IMR-90 (cell line): ENCODE data around the gene USP47. TPM values are rescaled to one million over a fixed set of nuclear protein-coding genes. Genes with fewer than 3 reads are reported as not detected.

Source experiments
- ATAC-seq: fragments of 200-7000 bp; cut with Tn5 transposase; 2 replicates; pipeline ENCODE4 v1.9.1; 2020; ENCODE audit warnings: low read depth, mild to moderate bottlenecking, moderate library complexity
- BruUV-seq: library from RNA; stranded (reverse); fragments of 400-500 nt; replicated peaks from 2 replicates; lab custom pipeline; 2021; lab: Mats Ljungman, UMichigan
- CTCF ChIA-PET: fragments of 300-600 bp; formaldehyde crosslinking; extraction: SDS; loops from one replicate; lab custom pipeline; 2021; ENCODE audit warnings: antibody characterized with exemption; lab: Yijun Ruan, JAX
- POLR2A ChIA-PET: fragments of 300-600 bp; sonication (Branson Sonifier 250); formaldehyde crosslinking; loops from one replicate; lab custom pipeline; 2022; ENCODE audit warnings: antibody characterized with exemption; ENCODE audit not compliant: unreplicated experiment; lab: Charles Lee
- DNase-seq: peaks from one replicate; pipeline ENCODE4 v3.0.0; 2013
- H2AFZ ChIP-seq: replicated peaks from 2 replicates; pipeline ENCODE3; 2013; ENCODE audit warnings: low read length, mild to moderate bottlenecking; ENCODE audit not compliant: poor library complexity
- H2AK5ac ChIP-seq: 2 replicates; pipeline ENCODE4 v1.6.1; 2013; ENCODE audit warnings: low read depth, low read length, inconsistent platforms
- H2AK9ac ChIP-seq: replicated peaks from 2 replicates; pipeline ENCODE3; 2013; ENCODE audit warnings: mild to moderate bottlenecking, low read depth, low read length, moderate library complexity; ENCODE audit not compliant: poor library complexity
- H2BK120ac ChIP-seq: 2 replicates; pipeline ENCODE4 v1.6.1; 2013; ENCODE audit warnings: low read depth, low read length, inconsistent platforms
- H2BK15ac ChIP-seq: 3 replicates; pipeline ENCODE4 v1.6.1; 2013; ENCODE audit warnings: low read depth, low read length, inconsistent platforms
- H2BK20ac ChIP-seq: 2 replicates; pipeline ENCODE4 v1.6.1; 2013; ENCODE audit warnings: low read depth, mild to moderate bottlenecking, inconsistent platforms, low read length, moderate library complexity
- H2BK5ac ChIP-seq: 2 replicates; pipeline ENCODE4 v1.6.1; 2013; ENCODE audit warnings: mild to moderate bottlenecking, low read depth, low read length, inconsistent platforms; ENCODE audit not compliant: poor library complexity, severe bottlenecking
- H3K14ac ChIP-seq: replicated peaks from 2 replicates; pipeline ENCODE4 v1.6.1; 2013; ENCODE audit warnings: low read depth, low read length, inconsistent platforms
- H3K18ac ChIP-seq: 2 replicates; pipeline ENCODE4 v1.6.1; 2013; ENCODE audit warnings: low read depth, low read length, control low read depth
- H3K23ac ChIP-seq: 2 replicates; pipeline ENCODE4 v1.6.1; 2013; ENCODE audit warnings: low read depth, low read length, inconsistent platforms
- H3K27ac ChIP-seq: 2 replicates; pipeline ENCODE4 v1.5.1; 2013; ENCODE audit warnings: mild to moderate bottlenecking, control low read depth, low read length; ENCODE audit not compliant: insufficient read depth
- H3K27me3 ChIP-seq: 2 replicates; pipeline ENCODE4 v1.6.1; 2013; ENCODE audit warnings: low read length; ENCODE audit not compliant: control insufficient read depth, insufficient read depth
- H3K36me3 ChIP-seq: 2 replicates; pipeline ENCODE4 v1.6.1; 2013; ENCODE audit warnings: low read length, mixed read lengths; ENCODE audit not compliant: control insufficient read depth, insufficient read depth
- H3K4ac ChIP-seq: 2 replicates; pipeline ENCODE4 v1.6.1; 2013; ENCODE audit warnings: low read depth, low read length, inconsistent platforms
- H3K4me1 ChIP-seq: 2 replicates; pipeline ENCODE4 v1.6.1; 2013; ENCODE audit warnings: low read length, mixed read lengths; ENCODE audit not compliant: control insufficient read depth, insufficient read depth
- H3K4me2 ChIP-seq: 2 replicates; pipeline ENCODE4 v1.6.1; 2013; ENCODE audit warnings: low read depth, mild to moderate bottlenecking, control low read depth, low read length, moderate library complexity
- H3K4me3 ChIP-seq: 2 replicates; pipeline ENCODE4 v1.5.1; 2013; ENCODE audit warnings: low read depth, mild to moderate bottlenecking, control low read depth, low read length, moderate library complexity; ENCODE audit not compliant: insufficient read depth
- H3K56ac ChIP-seq: 2 replicates; pipeline ENCODE4 v1.6.1; 2013; ENCODE audit warnings: low read length, inconsistent platforms; ENCODE audit not compliant: insufficient read depth; ENCODE audit errors: extremely low read depth
- H3K79me1 ChIP-seq, 2 experiments: 2 replicates each; pipeline ENCODE4 v1.6.1; 2013; ENCODE audit warnings: low read length in 2 of 2, inconsistent platforms in 1 of 2, low read depth in 1 of 2
- H3K9ac ChIP-seq: 2 replicates; pipeline ENCODE4 v1.6.1; 2013; ENCODE audit warnings: low read depth, low read length, control low read depth
- H3K9me1 ChIP-seq: 2 replicates; pipeline ENCODE4 v1.6.1; 2013; ENCODE audit warnings: low read length, inconsistent platforms; ENCODE audit not compliant: insufficient read depth
- H3K9me3 ChIP-seq: 2 replicates; pipeline ENCODE4 v1.6.1; 2013; ENCODE audit warnings: low read length; ENCODE audit not compliant: control insufficient read depth, insufficient read depth
- H4K20me1 ChIP-seq: 2 replicates; pipeline ENCODE4 v1.6.1; 2013; ENCODE audit warnings: low read length, inconsistent platforms; ENCODE audit not compliant: insufficient read depth
- H4K5ac ChIP-seq: 2 replicates; pipeline ENCODE4 v1.6.1; 2013; ENCODE audit warnings: mild to moderate bottlenecking, low read depth, low read length, control low read depth
- H4K8ac ChIP-seq, 2 experiments: 2 replicates each; pipeline ENCODE4 v1.6.1; 2013; ENCODE audit warnings: low read depth in 2 of 2, low read length in 2 of 2, control low read depth in 1 of 2, inconsistent platforms in 1 of 2
- H4K91ac ChIP-seq: 2 replicates; pipeline ENCODE4 v1.6.1; 2013; ENCODE audit warnings: low read depth, low read length, inconsistent platforms; ENCODE audit not compliant: insufficient read depth
- MAZ ChIP-seq: IDR thresholded peaks from 2 replicates; pipeline ENCODE4 v1.6.1; 2012; ENCODE audit warnings: low read depth, mild to moderate bottlenecking, low read length, improper control_type of control experiment, moderate library complexity, borderline replicate concordance
- WGBS, 2 experiments: methylation state at CpG; one replicate each; pipeline versions ENCODE4 v1.1.5 to v1.1.7; 2013; ENCODE audit warnings: missing lambda C conversion rate in 2 of 2; ENCODE audit not compliant: insufficient read length in 1 of 2; ENCODE audit errors: extremely low coverage in 2 of 2; 5-methylcytosine and 5-hydroxymethylcytosine counted together
- dilution Hi-C: fragments of 300-500 bp; cut with HindIII; formaldehyde crosslinking; loops from one replicate; pipeline ENCODE4 v1.14.3; 2018; ENCODE audit warnings: low sequenced_read_pairs; ENCODE audit not compliant: unreplicated experiment
- in situ Hi-C: fragments of 300-500 bp; cut with MboI; formaldehyde crosslinking; loops from 3 replicates; pipeline ENCODE4 v1.14.3; 2019; ENCODE audit warnings: low sequenced_read_pairs, inconsistent platforms, mixed read lengths
- intact Hi-C: fragments of 100-400 bp; cut with micrococcal nuclease; formaldehyde crosslinking; loops from 2 replicates; pipeline ENCODE4 v1.10.0; 2022
- polyA plus RNA-seq, 3 experiments: library from polyadenylated mRNA; depleted of rRNA; stranded (reverse); fragments of >200 nt; gene quantifications; 2 replicates each; pipeline ENCODE4 v1.2.3, GENCODE V29; 2012; ENCODE audit warnings: low replicate concordance in 1 of 3
- total RNA-seq: library from RNA; depleted of rRNA; stranded (reverse); fragments of >200 nt; gene quantifications from 2 replicates; pipeline ENCODE4 v1.2.3, GENCODE V29; 2012

USP47 gene
- total and polyA plus RNA-seq, 2 of the 4 experiments (the other 2 are of a cell fraction) = 15.0 to 110 TPM

DNA sequence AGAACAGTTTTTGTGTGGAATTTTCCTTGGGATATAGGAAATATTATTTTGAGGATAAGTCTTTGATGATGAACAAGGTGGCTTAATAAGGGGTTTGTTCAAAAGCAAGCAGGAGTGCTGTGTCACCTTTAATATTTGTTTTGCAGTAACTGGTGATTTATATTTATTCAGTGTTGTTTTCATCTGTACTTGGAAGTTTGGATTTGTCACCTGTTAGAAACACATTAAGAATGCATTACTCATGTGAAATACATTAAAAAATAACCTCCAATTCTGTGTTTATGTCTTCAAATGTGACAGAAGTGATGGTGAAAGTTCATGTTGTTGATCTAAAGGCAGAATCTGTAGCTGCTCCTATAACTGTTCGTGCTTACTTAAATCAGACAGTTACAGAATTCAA, 96.2 kb downstream of the USP47 start:
- no peak overlapping the region for H4K5ac ChIP-seq
- POLR2A ChIA-PET = no interaction called here
- peak overlapping the region; percentile 60 for H2BK5ac ChIP-seq
- no peaks in the 10 kb centered on the region for H4K20me1 ChIP-seq
- DNase-seq (peak; percentile 38), ATAC-seq (peak; percentile 29)
- H3K36me3 ChIP-seq = peaks cover 19% of the 10 kb centered on the region
- intact Hi-C loops = no loop called here
- no peak overlapping the region for H3K56ac ChIP-seq
- H3K18ac ChIP-seq = no peak overlapping the region
- dilution Hi-C loops = no loop called here
- H3K4ac ChIP-seq = no peak overlapping the region
- CTCF ChIA-PET = interaction anchor here (1.1 kb wide), 1 partner anchor 29 kb away, joined by 3 read pairs; no protein-coding TSS in a partner anchor
- H2AK9ac ChIP-seq = no peak overlapping the region
- WGBS, 2 experiments = no CpG with 5 or more reads among the region's 1 CpG
- no peaks in the 10 kb centered on the region for H3K4me1 ChIP-seq
- peaks cover 10 to 18% of the 10 kb centered on the region in 2 experiments for H3K79me1 ChIP-seq
- H3K14ac ChIP-seq = no peak overlapping the region
- H3K27me3 ChIP-seq = no peaks in the 10 kb centered on the region
- no peak overlapping the region for H2BK15ac ChIP-seq
- in situ Hi-C loops = loop anchor here (10.0 kb wide), 1 partner anchor 107 kb away; no protein-coding TSS in a partner anchor
- no peak overlapping the region for H2BK20ac ChIP-seq
- no peak overlapping the region for H2AFZ ChIP-seq
- peaks cover 3% of the 10 kb centered on the region for H3K9me1 ChIP-seq
- H3K27ac ChIP-seq = no peak overlapping the region
- no peak overlapping the region for H2AK5ac ChIP-seq
- no peak overlapping the region for H3K4me2 ChIP-seq
- H3K9me3 ChIP-seq = no peaks in the 10 kb centered on the region
- BruUV-seq = no TSS peak
- H3K4me3 ChIP-seq = no peak overlapping the region
- no peak for TF ChIP-seq MAZ
- no peak overlapping the region for H3K23ac ChIP-seq
- no peak overlapping the region for H4K8ac ChIP-seq
- H4K91ac ChIP-seq = no peak overlapping the region
- H2BK120ac ChIP-seq = no peak overlapping the region
- no peak overlapping the region for H3K9ac ChIP-seq
